ENCODE data around the gene LSM12. TPM values are rescaled to one million over a fixed set of nuclear protein-coding genes. Genes with fewer than 3 reads are reported as not detected.

The LSM12 gene
- total and polyA plus RNA-seq, 2 donors (not counting 3 experiments of a cell fraction or from before 2014, with no cell fraction given) = 36.5 to 68.9 TPM

- Histone ChIP-seq H3K4me3 (replicated peaks in 1 of 3; ENCODE audit: insufficient read depth in 1 of 3, low read depth in 1 of 3, low read length in 3 of 3) (no peak overlapping the region), H3K27me3 (ENCODE audit: control insufficient read depth in 2 of 2, insufficient read depth in 2 of 2, low read length in 2 of 2) (no peaks in the 10 kb centered on the region), H3K9me1 (replicated peaks; ENCODE audit: control insufficient read depth, extremely low read depth, insufficient read depth, low read length) (no peaks in the 10 kb centered on the region), H3K9me3 (replicated peaks; ENCODE audit: control insufficient read depth, insufficient read depth, low read length) (no peaks in the 10 kb centered on the region), H3K79me2 (ENCODE audit: control insufficient read depth, insufficient read depth, low read length) (no peaks in the 10 kb centered on the region), H3K36me3 (ENCODE audit: control insufficient read depth in 2 of 2, extremely low read depth in 1 of 2, insufficient read depth in 2 of 2, low read length in 2 of 2) (peaks cover 0 to 7% of the 10 kb centered on the region in 2 experiments), H3K27ac (ENCODE audit: insufficient read depth, low read depth, low read length) (no peak overlapping the region), H4K20me1 (replicated peaks; ENCODE audit: control insufficient read depth, extremely low read depth, insufficient read depth, low read length) (no peaks in the 10 kb centered on the region), H3K4me1 (ENCODE audit: control insufficient read depth, extremely low read depth, insufficient read depth, low read length) (peaks cover 14% of the 10 kb centered on the region), H3K4me2 (ENCODE audit: insufficient read depth, low read length) (no peak overlapping the region), H2AFZ (ENCODE audit: low read depth, low read length) (no peak overlapping the region), H3K9ac (replicated peaks; ENCODE audit: extremely low read depth, insufficient read depth, low read length) (no peak overlapping the region)
- BruUV-seq (replicated peaks) = no TSS peak
- TF ChIP-seq POLR2A (IDR thresholded peaks at IDR 0.05; ENCODE audit: low read depth, low read length) = no peak
- no peak for TF ChIP-seq MAX (IDR thresholded peaks at IDR 0.05; ENCODE audit: insufficient read depth, insufficient read length)
- TF ChIP-seq FOS (IDR thresholded peaks at IDR 0.05; ENCODE audit: borderline replicate concordance, insufficient read depth, low read length) = no peak
- no peak for TF ChIP-seq EZH2 (IDR thresholded peaks at IDR 0.05; ENCODE audit: borderline replicate concordance, low read depth, low read length, severe bottlenecking)
- TF ChIP-seq JUN (IDR thresholded peaks at IDR 0.05; ENCODE audit: borderline replicate concordance, insufficient read depth, insufficient read length, low read depth) = no peak
- TF ChIP-seq GATA2 (IDR thresholded peaks at IDR 0.05; ENCODE audit: insufficient read depth, insufficient read length, low read depth, low read length) = no peak
- TF ChIP-seq CTCF (IDR thresholded peaks at IDR 0.05; ENCODE audit: extremely low read depth in 1 of 2, insufficient read depth in 1 of 2, low read depth in 1 of 2, low read length in 2 of 2) = no peak
- no peak for TF ChIP-seq POLR2AphosphoS5 (IDR thresholded peaks at IDR 0.05; ENCODE audit: insufficient read depth, low read depth, low read length)
- no peak for TF ChIP-seq MYC (IDR thresholded peaks at IDR 0.05; ENCODE audit: low read depth, low read length)
- CTCF ChIA-PET = interaction anchor here (0.6 to 3.1 kb wide), 10 partner anchors 12 to 115 kb away, joined by 3 to 13 read pairs (median 4); partner anchors contain the start of genes G6PC3 and HDAC5
- DNase-seq (ENCODE audit: low read depth, low spot score) (no peak), FAIRE-seq (no peak)
- intact Hi-C loops (cut with micrococcal nuclease) (loop anchor here (1.0 to 10.0 kb wide), 5 partner anchors 12 to 107 kb away; partner anchors contain the start of genes G6PC3, HDAC5, HROB and NAGS), dilution Hi-C loops (cut with MboI; ENCODE audit: extremely low pct_ligation_motif_present, low sequenced_read_pairs) (no loop called here)
- POLR2A ChIA-PET = interaction anchor here (0.5 kb wide), 1 partner anchor 165 kb away, joined by 8 read pairs; no protein-coding TSS in a partner anchor
Measured at GRCh38 chr17:44111777-44112176, 45.3 kb upstream of the LSM12 start.
